NCI-H510A treated with DMSO at 0.1 percent for 48 hours (cell line): ENCODE data around the gene KRT9.

Experiments
- DNase-seq: peaks from one replicate; lab custom pipeline; 2025; lab: John Stamatoyannopoulos, UW

The KRT9 gene

DNA sequence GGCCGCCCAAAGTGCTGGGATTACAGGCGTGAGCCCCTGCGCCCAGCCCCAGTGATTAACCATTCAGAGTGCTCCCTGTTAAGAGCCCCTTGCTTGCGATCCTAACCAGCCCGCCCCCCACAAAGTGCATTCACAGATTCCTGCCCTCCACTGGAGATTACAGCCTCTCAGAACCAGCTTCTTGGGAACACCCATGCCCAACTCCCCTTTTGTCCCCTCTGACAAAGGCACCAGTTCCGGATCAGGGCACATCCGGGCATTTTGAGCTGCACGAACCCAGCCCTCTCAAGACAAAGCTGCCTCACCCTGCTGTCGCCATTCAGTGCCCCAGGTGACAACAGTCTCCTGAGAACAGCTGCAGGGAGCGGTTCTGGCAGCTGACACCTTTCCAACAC lies 42.9 kb downstream of the KRT9 start:
- peak; percentile 32 for DNase-seq

DNA sequence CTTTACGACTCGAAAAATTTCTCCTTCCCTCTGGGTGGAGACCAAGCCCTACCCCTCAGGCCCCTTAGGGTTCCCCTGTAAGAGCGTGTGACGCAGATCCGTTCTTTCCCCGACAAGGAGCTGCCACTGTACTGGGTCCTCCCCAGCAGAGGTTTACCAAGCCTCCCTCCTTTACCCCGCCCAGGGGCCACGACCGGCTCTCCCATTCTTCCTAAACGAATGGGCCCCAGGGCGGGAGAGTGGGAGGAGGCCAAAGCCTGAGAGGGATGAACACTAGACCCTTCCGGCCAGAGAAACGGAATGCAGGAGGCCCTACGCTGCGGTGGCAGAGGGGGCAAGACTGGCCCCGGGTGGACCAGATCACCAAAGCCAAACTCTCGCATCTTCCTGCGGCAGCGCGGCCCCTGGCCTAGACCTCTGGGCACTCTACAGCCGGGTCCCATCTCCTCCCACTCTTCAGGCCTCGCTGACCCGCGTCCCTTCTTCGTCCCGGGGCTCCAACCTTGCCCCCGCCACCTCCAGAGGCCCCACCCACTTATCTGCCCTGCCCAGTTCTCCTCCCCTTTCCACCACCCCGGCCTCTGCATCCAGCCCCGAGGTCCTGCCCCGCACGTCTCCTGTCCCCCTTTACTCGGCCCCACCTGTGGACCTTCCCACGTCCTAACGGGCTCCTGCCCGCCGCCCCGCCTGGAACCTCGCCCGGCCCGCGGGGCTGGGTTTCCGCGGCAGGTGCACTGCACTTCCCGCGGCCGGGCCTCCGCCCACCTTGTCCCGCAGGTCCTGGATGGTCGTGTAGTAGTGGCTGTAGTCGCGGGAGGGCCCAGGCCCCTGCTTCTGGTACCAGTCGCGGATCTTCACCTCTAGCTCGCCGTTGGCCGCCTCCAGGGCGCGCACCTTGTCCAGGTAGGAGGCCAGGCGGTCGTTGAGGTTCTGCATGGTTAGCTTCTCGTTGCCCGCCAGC lies 44.5 kb downstream of the KRT9 start:
- DNase-seq = peak; percentile 47

DNA sequence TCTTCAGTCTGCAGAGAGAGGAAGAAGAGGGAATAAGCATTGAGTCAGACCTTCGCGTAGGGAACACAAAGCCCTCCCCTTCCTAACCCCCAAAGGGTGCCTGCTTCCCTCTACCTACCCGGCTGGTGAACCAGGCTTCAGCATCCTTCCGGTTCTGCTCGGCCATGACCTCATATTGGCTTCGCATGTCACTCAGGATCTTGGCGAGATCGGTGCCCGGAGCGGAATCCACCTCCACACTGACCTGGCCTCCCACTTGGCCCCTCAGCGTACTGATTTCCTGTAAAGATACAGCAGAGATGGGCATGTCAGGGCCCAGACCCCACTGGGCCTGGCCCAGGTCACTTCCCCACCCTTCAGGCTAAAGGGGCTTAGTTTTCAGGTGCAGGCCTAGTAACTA lies 47.6 kb downstream of the KRT9 start:
- no peak for DNase-seq

DNA sequence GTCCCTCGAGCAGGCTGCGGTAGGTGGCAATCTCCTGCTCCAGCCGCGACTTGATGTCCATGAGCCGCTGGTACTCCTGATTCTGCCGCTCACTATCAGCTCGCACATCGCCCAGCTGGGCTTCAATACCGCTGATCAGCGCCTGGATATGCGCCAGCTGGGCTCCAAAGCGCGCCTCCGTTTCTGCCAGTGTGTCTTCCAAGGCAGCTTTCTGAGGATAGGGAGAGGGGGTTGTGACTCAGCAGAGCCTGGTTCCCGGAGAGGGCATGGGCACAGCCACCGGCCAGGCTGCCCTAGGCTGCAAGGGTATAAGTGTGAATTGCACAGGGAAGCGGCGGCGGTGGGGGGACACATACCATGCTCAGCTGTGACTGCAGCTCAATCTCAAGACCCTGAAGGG lies 48.1 kb downstream of the KRT9 start:
- no peak for DNase-seq

DNA sequence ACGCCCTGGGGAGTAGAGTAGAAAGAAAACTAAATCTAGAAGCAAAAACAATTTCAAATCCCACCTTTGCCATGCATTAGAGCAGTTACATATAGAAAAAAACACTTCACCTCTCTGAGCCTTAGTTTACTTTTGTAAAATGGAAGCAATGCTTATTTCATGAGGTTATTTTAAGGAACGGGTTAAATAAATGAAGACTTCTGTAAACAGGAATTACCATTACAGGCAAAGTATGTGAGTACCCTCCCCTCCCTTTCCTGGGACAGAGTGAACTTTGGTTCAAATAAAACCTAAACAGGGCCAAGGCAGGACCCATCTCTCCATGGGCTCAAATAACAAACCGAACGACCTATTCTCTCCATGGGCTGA lies 48.6 kb downstream of the KRT9 start:
- no peak for DNase-seq

DNA sequence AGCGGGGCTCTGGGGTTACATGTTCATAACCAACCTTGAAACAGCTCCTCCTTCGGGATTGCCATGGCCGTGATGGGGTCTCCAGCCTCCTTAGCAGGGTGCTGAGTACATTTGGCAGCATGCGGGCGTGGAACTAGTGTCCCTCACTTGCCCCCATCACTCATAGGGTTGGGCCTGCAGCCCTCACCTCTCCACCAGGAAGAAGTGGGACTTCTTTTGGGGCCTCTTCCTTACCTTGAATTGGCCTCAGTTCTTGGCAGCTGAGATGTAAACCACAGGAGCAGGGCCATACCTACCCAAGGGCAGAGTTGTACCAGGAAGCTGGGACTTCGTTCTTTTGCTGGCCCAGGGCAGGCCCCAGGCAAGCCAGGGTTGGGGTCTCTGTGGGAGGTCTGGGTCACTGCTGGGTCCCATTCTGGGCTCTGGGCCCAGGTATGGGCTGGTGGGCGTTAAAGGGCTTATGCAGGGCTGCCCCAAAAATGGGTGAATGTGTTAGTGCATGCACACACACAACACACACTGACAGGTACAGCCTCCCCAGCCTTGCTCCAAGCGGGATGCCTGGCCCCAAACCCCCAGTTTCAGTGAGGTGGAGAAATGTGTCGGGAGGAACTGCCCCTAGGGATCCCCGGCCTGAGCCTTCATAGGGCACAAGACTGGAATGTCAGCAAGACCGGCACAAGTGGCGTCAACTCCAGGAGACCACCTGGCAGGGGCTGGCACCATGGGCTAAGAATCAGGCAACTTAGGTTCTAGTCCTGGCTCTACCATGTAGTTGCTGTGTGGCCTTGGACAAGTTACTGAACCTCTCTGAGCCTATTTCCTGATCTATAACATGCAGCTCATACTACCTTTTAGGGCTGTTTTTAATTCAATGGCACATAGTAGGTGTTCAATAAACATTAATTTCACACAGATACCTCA lies 49.3 kb downstream of the KRT9 start:
- DNase-seq = no peak

DNA sequence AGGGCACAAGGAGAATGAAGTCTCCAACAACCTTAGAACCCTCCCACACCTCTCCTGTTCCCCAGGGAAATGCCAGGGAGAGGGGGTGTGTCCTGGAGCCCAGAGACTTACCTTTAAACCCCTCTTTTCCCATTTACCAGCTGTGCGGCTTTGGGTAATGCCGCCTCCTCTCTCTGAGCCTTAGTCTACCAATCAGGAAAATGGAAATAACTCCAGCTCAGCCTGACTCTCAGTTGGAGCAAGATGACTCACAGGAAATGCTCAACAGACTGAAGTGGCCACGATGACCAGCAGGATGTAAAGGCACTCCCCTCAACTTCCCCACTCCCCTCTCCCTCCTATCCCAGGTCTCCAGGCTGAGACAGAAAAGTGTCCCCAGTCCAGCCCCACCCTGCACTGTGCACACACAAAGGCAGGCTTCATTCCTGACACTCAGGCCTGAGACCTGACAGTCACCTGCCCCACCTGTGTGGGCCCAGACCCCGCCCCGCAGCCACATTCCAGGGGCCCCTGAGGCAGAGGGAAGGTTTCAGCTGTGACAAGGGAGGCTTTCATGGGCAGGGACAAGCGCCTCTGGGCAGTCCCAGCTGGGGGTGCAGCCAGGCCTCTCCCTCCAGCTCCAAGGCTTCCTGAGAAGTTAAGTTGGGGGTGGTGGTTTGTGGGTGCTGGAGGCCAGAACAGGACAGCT lies 50.1 kb downstream of the KRT9 start:
- no peak for DNase-seq

DNA sequence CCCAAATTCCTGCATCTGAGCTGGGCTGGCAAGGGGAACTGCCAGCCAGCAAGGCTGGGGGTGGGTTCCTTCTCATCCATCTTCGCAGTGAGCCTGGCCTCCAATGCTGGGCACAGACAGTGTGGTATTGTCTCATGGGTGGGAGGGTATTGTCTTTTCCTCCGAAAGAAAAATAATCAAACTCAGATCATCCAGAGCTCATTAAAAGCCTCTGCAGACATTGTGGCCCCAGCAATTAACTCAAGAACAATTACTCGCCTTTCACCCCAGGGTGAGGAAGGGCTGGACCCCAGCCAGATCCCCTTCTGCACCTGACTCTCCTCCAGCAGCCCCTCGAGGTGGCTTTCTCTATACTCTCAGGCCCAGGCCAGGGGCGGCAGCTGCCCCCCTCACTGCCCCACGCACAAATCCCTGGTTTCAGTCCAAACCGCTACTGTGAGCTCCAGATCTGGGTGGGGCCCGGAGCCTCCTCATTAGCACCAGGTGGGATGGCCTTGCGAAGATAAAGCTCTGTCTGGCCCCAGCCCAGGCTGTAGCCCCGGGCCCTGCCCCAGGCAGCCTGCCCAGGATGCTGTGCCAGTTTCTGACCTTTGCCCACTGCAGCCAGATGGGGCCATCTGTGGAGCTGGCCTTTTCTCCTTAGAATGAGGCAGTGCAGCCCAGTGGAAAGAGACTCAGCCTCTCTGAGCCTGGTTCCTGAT lies 50.9 kb downstream of the KRT9 start:
- DNase-seq = no peak

DNA sequence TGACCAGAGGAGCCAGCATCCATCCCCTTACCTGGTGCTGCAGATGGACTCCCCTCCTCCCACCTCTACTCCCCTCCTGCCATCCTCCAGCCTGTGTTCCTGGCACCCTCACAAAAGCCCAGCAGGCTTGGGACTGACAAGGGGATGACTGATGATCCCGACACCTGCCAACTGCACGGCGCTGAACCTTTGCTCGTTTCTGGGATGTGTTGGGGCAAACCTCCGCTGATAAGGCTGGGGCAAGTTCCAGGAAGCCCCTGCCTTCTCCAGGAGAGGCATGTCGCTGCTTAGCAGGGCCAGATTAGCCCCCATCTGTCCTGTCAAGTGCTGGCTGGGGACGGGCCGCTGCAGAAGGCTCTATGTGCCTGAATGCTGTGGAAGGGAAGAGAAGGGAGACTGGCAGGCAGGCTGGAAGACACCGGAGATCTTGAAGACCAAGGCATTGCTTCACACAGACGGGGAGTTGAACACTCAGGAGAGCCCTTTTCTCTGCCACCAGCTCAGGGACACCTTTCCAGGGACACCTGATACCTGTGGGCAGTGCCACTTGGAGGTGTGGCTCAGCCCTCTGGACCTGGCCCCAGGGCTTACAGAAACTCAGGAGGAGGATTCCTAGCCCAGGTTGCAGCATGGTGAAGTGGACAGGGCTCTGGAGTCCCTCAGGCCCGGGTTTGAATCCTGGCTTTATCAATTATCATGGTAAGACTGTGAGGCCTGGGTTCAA lies 52.2 kb downstream of the KRT9 start:
- DNase-seq = peak; percentile 69

DNA sequence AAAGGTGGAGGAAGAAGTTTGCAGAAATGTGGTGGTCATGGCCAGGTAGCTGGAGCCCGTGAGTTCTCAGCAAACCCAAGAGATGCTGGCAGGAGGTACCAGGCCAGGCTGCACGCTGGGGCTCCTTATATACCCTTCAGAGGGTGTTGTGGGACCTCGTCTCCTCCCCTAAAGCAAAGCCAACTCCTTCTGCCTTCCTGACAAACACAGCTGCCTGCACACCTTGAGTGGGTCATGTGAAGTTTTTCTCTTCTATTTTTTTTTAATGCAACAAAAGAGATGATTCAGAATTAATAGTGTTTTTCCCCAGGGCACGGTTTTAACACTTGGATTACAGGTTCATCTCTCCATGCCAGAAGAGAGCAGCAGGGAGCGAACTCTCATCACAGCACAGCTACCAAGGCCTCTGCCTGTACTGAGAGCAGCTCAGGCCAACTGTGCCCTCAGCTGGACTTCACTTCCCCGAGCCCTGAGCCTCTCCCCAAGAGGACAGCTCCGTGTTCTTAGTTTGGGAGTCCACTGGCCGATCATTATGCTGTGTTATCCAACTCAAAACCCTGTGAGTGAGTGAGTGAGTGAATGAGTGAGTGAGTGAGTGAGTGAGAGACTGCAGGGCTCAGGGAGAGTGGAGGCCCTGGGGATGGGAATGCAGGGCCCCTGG lies 52.9 kb downstream of the KRT9 start, which contains the start of gene KRT15:
TSS of gene KRT15 (minus strand) at position 102 of the 661 bp plus-strand sequence. CDS start at position 39, 63 bp downstream.
- DNase-seq = no peak

DNA sequence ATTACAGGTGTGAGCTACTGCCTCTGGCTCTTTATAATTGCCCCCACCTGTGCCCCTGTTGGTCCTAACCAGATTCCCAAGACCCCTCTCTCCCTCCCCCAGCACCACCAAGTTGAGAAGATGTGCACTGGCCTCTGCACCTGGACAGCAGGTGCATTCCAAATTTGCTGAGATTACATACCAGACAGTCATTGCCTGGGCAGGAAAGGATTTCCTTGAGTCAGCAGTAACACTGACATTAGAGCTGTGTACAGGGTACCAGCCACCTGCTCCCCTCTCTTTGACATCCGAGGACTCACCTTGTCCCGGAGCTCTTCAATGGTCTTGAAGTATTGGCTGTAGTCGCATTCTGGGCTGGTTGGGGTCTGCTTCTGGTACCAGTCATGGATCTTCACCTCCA lies 53.8 kb downstream of the KRT9 start:
- DNase-seq = peak; percentile 37

DNA sequence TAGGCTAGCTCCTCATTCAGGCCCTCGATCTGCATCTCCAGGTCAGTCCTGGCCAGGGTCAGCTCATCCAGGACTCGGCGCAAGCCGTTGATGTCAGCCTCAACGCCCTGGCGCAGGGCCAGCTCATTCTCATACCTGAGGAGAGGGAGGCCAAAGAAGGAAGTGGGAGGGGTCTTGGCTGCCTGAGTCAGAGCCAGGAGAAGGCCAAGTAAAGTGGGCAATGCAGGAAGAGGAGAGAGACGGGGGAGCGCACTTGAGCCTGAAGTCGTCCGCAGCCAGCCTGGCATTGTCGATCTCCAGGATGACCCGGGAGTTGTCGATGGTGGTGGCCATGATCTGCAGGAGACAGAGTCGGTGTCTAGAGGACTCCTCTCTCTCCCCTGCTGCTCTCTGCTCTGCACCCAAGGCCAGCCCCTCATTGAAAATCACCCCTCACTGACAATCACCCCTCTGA lies 55.0 kb downstream of the KRT9 start:
- DNase-seq = no peak

DNA sequence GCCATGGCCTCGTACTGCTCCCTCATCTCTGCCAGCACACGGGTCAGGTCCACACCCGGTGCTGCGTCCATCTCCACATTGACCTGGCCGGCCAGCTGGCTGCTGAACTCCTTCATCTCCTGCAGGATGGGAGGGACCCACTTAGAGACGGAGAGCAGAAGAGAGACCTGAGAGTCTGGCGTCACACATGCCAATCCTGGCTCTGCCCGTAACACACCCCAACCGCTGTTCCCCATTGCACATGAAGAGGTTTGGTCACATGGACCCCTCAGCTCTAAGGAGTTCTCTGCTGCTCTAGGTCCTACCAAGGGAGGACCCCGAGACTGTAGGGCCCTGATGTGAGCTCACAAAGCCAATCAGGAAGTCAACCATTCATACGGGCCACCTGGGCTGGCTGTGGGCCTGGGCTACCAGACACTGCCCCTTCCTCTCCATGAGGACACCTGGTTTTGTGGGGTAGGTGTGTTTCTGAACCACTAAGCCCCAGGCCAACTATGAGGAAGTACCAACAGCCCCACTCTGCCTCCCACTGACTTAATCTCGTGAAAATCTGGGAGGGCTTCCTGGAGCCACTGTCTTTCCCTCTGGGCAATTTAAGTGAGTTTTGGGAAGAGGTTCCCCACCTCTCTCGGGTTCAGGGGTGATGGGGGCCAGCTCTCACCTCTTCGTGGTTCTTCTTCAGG lies 55.6 kb downstream of the KRT9 start:
- no peak for DNase-seq
